Measurements from ENCODE around the gene SLC6A6.

The SLC6A6 gene

GRCh38 chr3:14486460-14486859 is 84.1 kb downstream of the SLC6A6 start:
- no peak for DNase-seq (ENCODE audit: extremely low read depth, low read depth)
- TF ChIP-seq CTCF (IDR thresholded peaks at IDR 0.05; ENCODE audit: low read depth, low read length), result no peak

GRCh38 chr3:14487086-14487485 is 84.7 kb downstream of the SLC6A6 start:
- no peak for TF ChIP-seq CTCF (IDR thresholded peaks at IDR 0.05; ENCODE audit: low read depth, low read length)
- no peak for DNase-seq (ENCODE audit: extremely low read depth, low read depth)

GRCh38 chr3:14487821-14488220 is 85.4 kb downstream of the SLC6A6 start:
- TF ChIP-seq CTCF (IDR thresholded peaks at IDR 0.05; ENCODE audit: low read depth, low read length), result no peak
- DNase-seq (ENCODE audit: extremely low read depth, low read depth), result no peak

GRCh38 chr3:14488286-14489041 is 86.1 kb downstream of the SLC6A6 start:
- no peak for TF ChIP-seq CTCF (IDR thresholded peaks at IDR 0.05; ENCODE audit: low read depth, low read length)
- no peak for DNase-seq (ENCODE audit: extremely low read depth, low read depth)

- no peak for DNase-seq (ENCODE audit: extremely low read depth, low read depth)
- no peak for TF ChIP-seq CTCF (IDR thresholded peaks at IDR 0.05; ENCODE audit: low read depth, low read length)
These were observed 87.2 kb downstream of the SLC6A6 start for GRCh38 chr3:14489641-14490040.

- TF ChIP-seq CTCF (IDR thresholded peaks at IDR 0.05; ENCODE audit: low read depth, low read length), result no peak
- no peak for DNase-seq (ENCODE audit: extremely low read depth, low read depth)
These were observed 87.8 kb downstream of the SLC6A6 start for GRCh38 chr3:14490255-14490654.

GRCh38 chr3:14490831-14491230 is 88.4 kb downstream of the SLC6A6 start:
- no peak for DNase-seq (ENCODE audit: extremely low read depth, low read depth)

More at GRCh38 chr3:14490831-14491230, 88.4 kb downstream of the SLC6A6 start:
- TF ChIP-seq CTCF (IDR thresholded peaks at IDR 0.05; ENCODE audit: low read depth, low read length), result no peak

Measured in AG09319 (cell line).